Activated T-cell treated with anti-CD3 and anti-CD28 coated beads, Interleukin-2, amount 50 U/mL, for 72 hours (primary cell): ENCODE measurements around the gene GRK6. TPM values are rescaled to one million over a fixed set of nuclear protein-coding genes. Genes with fewer than 3 reads are reported as not detected.
A peak's percentile ranks its signal among the peaks of the same experiment; 100 is the strongest.
"Not testable (repeated sequence)": the region's sequence is repeated elsewhere in the genome, so short reads cannot be mapped to it uniquely, and the experiment has no call there.

Experiments used
- ATAC-seq, 2 donors: fragments of 150-1000 bp; cut with Tn5 transposase; replicated peaks in 1 of 2; 2 replicates each; pipeline ENCODE4 v1.10.0; 2021; ENCODE audit warnings: moderate library complexity in 2 of 2, mild to moderate bottlenecking in 1 of 2
- DNase-seq, 2 donors: peaks; one replicate each; pipeline ENCODE4 v3.0.0; 2021 to 2022; ENCODE audit warnings: mixed read lengths in 1 of 2
- H3K27ac Mint-ChIP-seq: one replicate; pipeline ENCODE4 v1.8.0; 2022; ENCODE audit warnings: mild to moderate bottlenecking, moderate library complexity, mixed read lengths
- H3K27me3 Mint-ChIP-seq: one replicate; pipeline ENCODE4 v1.8.0; 2022; ENCODE audit warnings: low read depth, mixed read lengths
- H3K36me3 Mint-ChIP-seq, 2 donors: one replicate each; pipeline ENCODE4 v1.8.0; 2022; ENCODE audit warnings: mixed read lengths in 2 of 2, mild to moderate bottlenecking in 1 of 2; ENCODE audit not compliant: insufficient read depth in 2 of 2
- H3K4me1 Mint-ChIP-seq: one replicate; pipeline ENCODE4 v1.8.0; 2022; ENCODE audit warnings: low read depth, mixed read lengths
- H3K4me3 Mint-ChIP-seq, 2 donors: one replicate each; pipeline ENCODE4 v1.8.0; 2022; ENCODE audit warnings: mild to moderate bottlenecking in 2 of 2, mixed read lengths in 2 of 2, moderate library complexity in 2 of 2
- H3K9me3 Mint-ChIP-seq, 2 donors: one replicate each; pipeline ENCODE4 v1.8.0; 2022; ENCODE audit warnings: mixed read lengths in 2 of 2
- total RNA-seq, 2 donors: library from RNA; stranded (reverse); gene quantifications; one replicate each; pipeline ENCODE4 v1.2.3, GENCODE V29; 2022

The GRK6 gene
- total RNA-seq, 2 donors from 2014 or later: 133 to 135 TPM

- H3K4me1 Mint-ChIP-seq: peaks cover 32% of the 10 kb centered on the region
- ATAC-seq (peak; percentile 89 to 91), DNase-seq (peak; percentile 91 to 92)
- no peaks in the 10 kb centered on the region for H3K9me3 Mint-ChIP-seq
- no peaks in the 10 kb centered on the region for H3K36me3 Mint-ChIP-seq
- peak overlapping the region; percentile 92 to 93 for H3K4me3 Mint-ChIP-seq
- H3K27me3 Mint-ChIP-seq: peaks cover 23% of the 10 kb centered on the region
- H3K27ac Mint-ChIP-seq: no peak overlapping the region
These were observed 22.5 kb upstream of the GRK6 start for GRCh38 chr5:177403792-177404640.

GRCh38 chr5:177404641-177405179, 21.8 kb upstream of the GRK6 start:
- Mint-ChIP-seq H3K4me1 (peaks cover 32% of the 10 kb centered on the region), H3K4me3 (peak overlapping the region; percentile 92 to 93), H3K9me3 (no peaks in the 10 kb centered on the region), H3K27me3 (peaks cover 23% of the 10 kb centered on the region), H3K27ac (no peak overlapping the region), H3K36me3 (no peaks in the 10 kb centered on the region)
- DNase-seq (no peak), ATAC-seq (no peak)

GRCh38 chr5:177405312-177405711, 21.2 kb upstream of the GRK6 start:
- Mint-ChIP-seq H3K27ac (no peak overlapping the region), H3K9me3 (no peaks in the 10 kb centered on the region), H3K4me3 (peak overlapping the region; percentile 92 to 93), H3K27me3 (peaks cover 23% of the 10 kb centered on the region), H3K36me3 (no peaks in the 10 kb centered on the region), H3K4me1 (peaks cover 33% of the 10 kb centered on the region)
- ATAC-seq (no peak), DNase-seq (no peak)

- no peaks in the 10 kb centered on the region for H3K36me3 Mint-ChIP-seq
- no peak for ATAC-seq
These were observed 20.7 kb upstream of the GRK6 start for GRCh38 chr5:177405805-177406204.

GRCh38 chr5:177409043-177409801, 17.3 kb upstream of the GRK6 start, which contains the start of gene F12:
Gene F12, minus strand, starts transcription at chr5:177409564. Its CDS starts 37 bp downstream, at chr5:177409527.
- Mint-ChIP-seq H3K27me3 (no peaks in the 10 kb centered on the region), H3K36me3 (no peaks in the 10 kb centered on the region), H3K4me1 (peaks cover 40% of the 10 kb centered on the region), H3K9me3 (no peaks in the 10 kb centered on the region), H3K27ac (no peak within 1 kb of the TSS), H3K4me3 (no peak within 1 kb of the TSS)
- DNase-seq (no peak), ATAC-seq (no peak)

More at GRCh38 chr5:177405805-177406204, 20.7 kb upstream of the GRK6 start:
- DNase-seq: no peak
- peaks cover 38% of the 10 kb centered on the region for H3K4me1 Mint-ChIP-seq
- H3K4me3 Mint-ChIP-seq: no peak overlapping the region
- no peaks in the 10 kb centered on the region for H3K9me3 Mint-ChIP-seq
- peaks cover 23% of the 10 kb centered on the region for H3K27me3 Mint-ChIP-seq
- no peak overlapping the region for H3K27ac Mint-ChIP-seq

GRCh38 chr5:177410575-177410974, 15.9 kb upstream of the GRK6 start:
- Mint-ChIP-seq H3K9me3 (no peaks in the 10 kb centered on the region), H3K36me3 (no peaks in the 10 kb centered on the region), H3K27me3 (no peaks in the 10 kb centered on the region), H3K27ac (no peak overlapping the region), H3K4me1 (peaks cover 36% of the 10 kb centered on the region), H3K4me3 (no peak overlapping the region)
- ATAC-seq: no peak
- no peak for DNase-seq

GRCh38 chr5:177412603-177413233, 13.8 kb upstream of the GRK6 start:
- no peaks in the 10 kb centered on the region for H3K36me3 Mint-ChIP-seq
- peak; percentile 80 to 96 for ATAC-seq
- H3K9me3 Mint-ChIP-seq: no peaks in the 10 kb centered on the region
- peak in 1 of 2 donors; percentile 39 for DNase-seq
- H3K27me3 Mint-ChIP-seq: no peaks in the 10 kb centered on the region
- peak overlapping the region; percentile 14 to 45 for H3K4me3 Mint-ChIP-seq
- no peak overlapping the region for H3K27ac Mint-ChIP-seq
- peaks cover 38% of the 10 kb centered on the region for H3K4me1 Mint-ChIP-seq

GRCh38 chr5:177414481-177414880, 12.0 kb upstream of the GRK6 start:
- Mint-ChIP-seq H3K4me1 (peaks cover 38% of the 10 kb centered on the region), H3K9me3 (no peaks in the 10 kb centered on the region), H3K36me3 (no peaks in the 10 kb centered on the region), H3K27me3 (no peaks in the 10 kb centered on the region), H3K4me3 (no peak overlapping the region), H3K27ac (no peak overlapping the region)
- ATAC-seq (no peak), DNase-seq (no peak)

GRCh38 chr5:177417081-177417480, 9.4 kb upstream of the GRK6 start:
- H3K27me3 Mint-ChIP-seq, H3K9me3 Mint-ChIP-seq, DNase-seq, H3K27ac Mint-ChIP-seq, ATAC-seq, H3K36me3 Mint-ChIP-seq, H3K4me3 Mint-ChIP-seq: not testable (repeated sequence)
- H3K4me1 Mint-ChIP-seq: peaks cover 24% of the 10 kb centered on the region

GRCh38 chr5:177419046-177419445, 7.4 kb upstream of the GRK6 start:
- no peak for DNase-seq
- Mint-ChIP-seq H3K36me3 (no peaks in the 10 kb centered on the region), H3K4me1 (peaks cover 9% of the 10 kb centered on the region), H3K27ac (no peak overlapping the region), H3K9me3 (no peaks in the 10 kb centered on the region), H3K27me3 (no peaks in the 10 kb centered on the region), H3K4me3 (no peak overlapping the region)
- ATAC-seq: no peak

GRCh38 chr5:177420472-177420871, 6.0 kb upstream of the GRK6 start:
- ATAC-seq, H3K36me3 Mint-ChIP-seq, H3K27me3 Mint-ChIP-seq, H3K4me3 Mint-ChIP-seq, H3K9me3 Mint-ChIP-seq, DNase-seq, H3K27ac Mint-ChIP-seq: not testable (repeated sequence)
- peaks cover 10% of the 10 kb centered on the region for H3K4me1 Mint-ChIP-seq

- H3K27me3 Mint-ChIP-seq: no peaks in the 10 kb centered on the region
- DNase-seq (no peak), ATAC-seq (no peak)
- H3K9me3 Mint-ChIP-seq: no peaks in the 10 kb centered on the region
- H3K4me3 Mint-ChIP-seq: no peak overlapping the region
- no peak overlapping the region for H3K27ac Mint-ChIP-seq
- H3K4me1 Mint-ChIP-seq: peaks cover 12% of the 10 kb centered on the region
- H3K36me3 Mint-ChIP-seq: no peaks in the 10 kb centered on the region
These were observed 5.2 kb upstream of the GRK6 start for GRCh38 chr5:177421062-177421798.
